GM11168 (cell line): ENCODE data around the gene SASH1.
"Not testable (repeated sequence)": the region's sequence is repeated elsewhere in the genome, so short reads cannot be mapped to it uniquely, and the experiment has no call there.

Experiments used
- in situ Hi-C: fragments of 300-500 bp; cut with MboI; formaldehyde crosslinking; loops from one replicate; pipeline ENCODE4 v1.12.0; 2022; ENCODE audit warnings: low sequenced_read_pairs; ENCODE audit not compliant: unreplicated experiment

SASH1 gene

GRCh38 chr6:148359228-148359627 is 16.6 kb downstream of the SASH1 start:
- in situ Hi-C loops: no loop called here

GRCh38 chr6:148364056-148364824 is 21.6 kb downstream of the SASH1 start:
- in situ Hi-C loops: no loop called here

DNA sequence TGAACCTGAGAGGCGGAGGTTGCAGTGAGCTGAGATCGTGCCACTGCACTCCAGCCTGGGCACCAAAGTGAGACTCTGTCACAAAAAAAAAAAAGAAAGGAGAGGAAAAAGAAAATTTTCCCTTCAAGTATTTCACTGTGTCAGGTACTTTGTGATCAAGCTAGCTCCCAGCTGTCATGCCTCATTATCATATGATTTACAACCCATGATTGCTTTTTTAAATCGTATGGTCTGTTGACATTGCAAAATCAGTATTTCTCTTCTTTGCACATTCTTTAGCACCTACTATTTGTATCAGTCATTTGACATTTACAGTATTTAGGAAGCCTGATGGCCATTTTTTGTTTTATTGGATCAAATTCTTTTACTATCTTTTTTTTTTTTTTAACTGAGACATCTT is 22.4 kb downstream of the SASH1 start:
- in situ Hi-C loops: no loop called here

DNA sequence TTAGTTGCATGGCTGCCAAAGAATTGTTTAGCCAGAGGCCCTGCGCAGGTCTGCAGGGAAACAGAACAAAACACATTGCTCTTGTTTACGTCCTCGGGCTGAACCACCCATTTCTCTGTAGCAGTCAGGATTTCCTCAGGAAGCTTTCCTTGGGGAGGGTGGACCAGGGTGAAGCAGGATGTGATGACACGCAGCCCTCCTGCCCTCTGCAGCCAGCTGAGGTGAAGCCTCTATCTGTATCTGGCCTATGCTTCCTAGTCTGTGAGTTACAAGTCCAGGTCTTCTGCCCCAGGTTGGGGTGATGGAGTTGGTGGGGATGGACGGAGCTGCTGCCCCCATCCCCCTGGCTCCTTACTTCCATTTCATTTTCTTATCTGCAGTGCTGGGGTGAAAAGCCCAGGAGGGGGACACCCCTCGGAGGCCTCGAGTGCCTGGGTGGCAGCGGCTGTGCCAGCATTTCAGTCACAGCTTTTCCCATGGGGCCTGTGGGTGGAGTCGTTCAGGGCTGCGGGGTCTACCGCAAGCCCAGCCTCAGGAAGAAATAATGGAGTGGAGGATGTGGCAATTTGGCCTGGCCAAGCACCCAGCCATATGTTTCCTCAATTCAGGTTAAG is 24.9 kb downstream of the SASH1 start:
- in situ Hi-C loops: no loop called here

DNA sequence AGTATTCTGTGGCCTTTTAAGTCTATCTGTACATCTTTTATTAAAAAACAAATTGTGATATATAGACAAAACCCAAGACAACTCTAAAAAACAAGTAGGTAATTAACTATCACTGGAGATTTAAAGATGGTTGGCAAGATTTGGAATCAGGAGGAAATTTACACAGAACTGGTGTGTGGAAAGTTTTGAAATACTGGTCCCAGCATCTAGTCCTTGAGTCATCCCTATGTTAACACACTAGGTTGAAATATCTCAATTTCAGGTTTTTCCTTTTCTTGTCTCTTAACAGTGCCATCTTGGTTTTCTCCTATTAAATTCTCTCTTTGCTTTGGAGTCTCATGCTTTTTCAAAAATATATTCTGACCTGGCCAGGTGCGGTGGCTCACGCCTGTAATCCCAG is 27.5 kb downstream of the SASH1 start:
- in situ Hi-C loops: no loop called here

- in situ Hi-C loops: no loop called here
Observed at GRCh38 chr6:148374040-148374774, 31.6 kb downstream of the SASH1 start.

DNA sequence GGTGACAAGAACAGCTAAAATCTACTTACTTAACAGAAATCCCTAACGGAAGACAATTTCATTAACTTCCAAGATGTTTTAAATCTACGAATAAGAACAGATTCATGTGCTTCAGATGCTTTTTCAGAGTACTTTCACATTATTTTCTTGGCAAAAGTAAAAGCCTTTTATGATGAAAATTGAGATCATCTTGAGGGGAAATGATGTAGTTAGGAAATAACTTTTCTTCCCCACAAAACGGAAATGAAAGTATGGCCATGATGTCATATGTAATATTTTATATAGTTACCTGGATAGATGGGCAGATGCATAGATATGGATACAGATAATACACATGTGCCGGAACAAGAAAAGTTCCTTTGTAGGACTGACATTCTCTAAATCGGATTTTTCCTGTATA is 32.8 kb downstream of the SASH1 start:
- in situ Hi-C loops: no loop called here

DNA sequence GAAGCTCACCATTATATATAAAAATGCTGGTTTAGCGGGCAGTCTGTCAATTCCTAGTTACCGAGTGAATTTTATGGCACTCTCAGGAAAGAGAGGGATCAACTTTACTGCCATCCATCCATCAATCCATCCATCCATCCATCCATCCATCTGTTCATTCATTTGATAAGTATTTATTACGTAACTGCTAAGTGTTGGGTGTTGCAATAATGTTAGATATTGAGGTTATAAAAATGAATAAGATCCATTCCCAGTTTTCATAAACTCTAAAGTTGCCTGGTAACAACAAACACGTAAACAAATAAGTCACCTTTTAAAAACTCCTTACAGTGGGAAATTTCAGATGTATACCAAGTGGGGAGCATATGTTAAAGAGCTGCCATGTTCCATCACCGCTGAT is 36.8 kb downstream of the SASH1 start:
- in situ Hi-C loops: no loop called here

DNA sequence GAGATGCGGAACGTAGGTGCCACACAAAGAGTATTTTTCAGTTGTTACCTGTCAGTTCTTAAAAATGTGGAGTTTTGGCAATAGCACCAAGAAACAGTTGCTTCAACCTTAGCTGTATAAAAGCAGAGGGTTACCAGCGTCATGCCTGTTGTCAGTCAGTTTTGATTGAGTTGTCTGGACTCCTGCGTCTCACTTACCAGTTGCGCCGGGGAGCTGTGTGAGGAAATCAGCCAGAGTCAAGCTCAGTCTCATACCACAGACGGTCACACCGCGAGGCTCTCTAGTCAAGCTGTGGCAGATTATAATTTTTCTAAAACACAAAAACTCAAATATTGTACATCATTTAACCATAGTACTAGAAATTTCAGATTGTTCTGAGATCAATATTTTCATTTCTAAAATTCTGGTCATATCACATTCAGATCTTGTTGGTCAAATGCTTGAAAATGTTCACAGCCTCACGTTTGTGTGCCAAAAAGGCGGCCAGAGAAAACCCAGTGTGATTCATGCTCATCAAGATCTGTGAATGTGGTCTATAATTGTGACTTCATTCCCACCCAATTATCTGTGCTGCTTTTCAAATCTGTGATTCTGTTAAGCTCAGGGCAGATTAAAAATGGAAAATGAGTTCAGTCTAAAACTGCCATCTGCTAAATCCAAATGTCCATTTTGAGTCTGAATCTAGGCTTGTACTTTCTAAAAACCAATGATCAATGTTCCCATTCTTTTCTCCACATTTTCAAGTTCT is 37.5 kb downstream of the SASH1 start:
- in situ Hi-C loops: no loop called here

DNA sequence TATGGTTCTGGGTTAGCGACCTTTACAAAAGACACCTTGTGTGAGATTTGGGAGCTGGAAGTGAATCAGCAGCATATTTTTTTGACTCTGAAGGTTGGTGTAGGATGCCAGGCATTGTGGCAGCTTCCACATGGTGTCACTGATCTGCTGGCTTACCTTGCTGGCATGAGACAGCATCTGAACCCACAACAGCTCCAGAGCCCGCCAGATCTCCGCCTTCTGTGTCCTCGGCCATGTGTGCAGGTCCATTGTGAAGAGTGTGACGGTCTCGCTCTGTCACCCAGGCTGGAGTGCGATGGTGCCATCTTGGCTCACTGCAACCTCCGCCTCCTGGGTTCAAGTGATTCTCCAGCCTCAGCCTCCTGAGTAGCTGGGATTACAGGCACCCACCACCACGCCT is 39.4 kb downstream of the SASH1 start:
- in situ Hi-C loops: not testable (repeated sequence)

GRCh38 chr6:148382861-148383260 is 40.2 kb downstream of the SASH1 start:
- in situ Hi-C loops: no loop called here

DNA sequence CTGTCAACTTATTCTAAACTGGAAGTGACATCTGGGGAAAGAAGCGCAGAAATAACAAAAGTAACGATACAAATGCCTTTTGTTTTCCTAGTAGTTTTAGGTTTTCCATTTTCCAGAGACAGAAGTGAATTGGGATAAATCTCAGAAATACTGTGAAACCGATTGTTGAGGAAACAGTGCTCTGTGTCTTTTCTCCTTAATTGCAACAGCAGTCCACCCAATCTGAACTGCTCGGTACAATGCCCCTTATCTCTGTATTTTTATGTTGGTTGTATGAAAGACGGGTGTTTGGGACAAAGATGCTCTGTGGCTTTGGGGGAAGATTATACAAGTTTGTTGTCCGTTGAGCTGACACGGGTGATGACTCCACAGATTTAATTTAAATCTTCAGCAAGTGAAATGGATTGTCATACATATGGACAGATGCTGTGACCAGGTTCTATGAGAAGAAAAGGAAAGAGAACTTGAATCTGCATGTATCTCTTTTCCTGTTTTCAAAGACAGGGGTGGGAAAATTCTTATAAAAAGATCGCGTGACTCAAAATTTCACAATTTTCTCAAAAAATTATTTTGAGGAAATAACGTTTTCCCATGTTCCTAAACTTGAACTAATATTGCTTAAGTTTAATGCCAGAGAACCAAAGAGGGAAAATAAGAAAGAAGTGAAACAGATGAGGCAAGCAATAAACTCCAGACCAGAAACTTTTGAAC is 41.2 kb downstream of the SASH1 start:
- in situ Hi-C loops: no loop called here

- in situ Hi-C loops: no loop called here
Observed at GRCh38 chr6:148385379-148385778, 42.7 kb downstream of the SASH1 start.

GRCh38 chr6:148388521-148388920 is 45.9 kb downstream of the SASH1 start:
- in situ Hi-C loops: no loop called here

DNA sequence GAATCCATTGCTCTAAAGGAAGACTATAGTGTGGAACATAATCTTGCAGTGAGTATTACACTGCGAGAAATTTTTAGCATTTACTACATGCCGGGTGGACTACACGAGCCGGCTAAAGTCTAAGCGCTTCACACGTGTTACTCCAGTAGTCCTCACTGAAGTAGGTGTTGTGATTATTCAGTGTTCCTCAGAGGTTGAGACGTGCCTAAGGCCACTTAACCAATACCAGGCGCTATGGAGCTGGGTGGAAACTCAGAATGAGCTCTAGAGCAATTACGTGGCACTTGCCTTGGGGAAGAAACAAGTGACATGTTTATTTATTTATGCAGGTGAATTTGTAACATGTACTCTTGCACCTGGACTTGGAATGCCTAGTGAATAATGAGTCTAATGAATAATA is 46.4 kb downstream of the SASH1 start:
- in situ Hi-C loops: no loop called here

- in situ Hi-C loops: no loop called here
Observed at GRCh38 chr6:148389917-148390316, 47.3 kb downstream of the SASH1 start.

DNA sequence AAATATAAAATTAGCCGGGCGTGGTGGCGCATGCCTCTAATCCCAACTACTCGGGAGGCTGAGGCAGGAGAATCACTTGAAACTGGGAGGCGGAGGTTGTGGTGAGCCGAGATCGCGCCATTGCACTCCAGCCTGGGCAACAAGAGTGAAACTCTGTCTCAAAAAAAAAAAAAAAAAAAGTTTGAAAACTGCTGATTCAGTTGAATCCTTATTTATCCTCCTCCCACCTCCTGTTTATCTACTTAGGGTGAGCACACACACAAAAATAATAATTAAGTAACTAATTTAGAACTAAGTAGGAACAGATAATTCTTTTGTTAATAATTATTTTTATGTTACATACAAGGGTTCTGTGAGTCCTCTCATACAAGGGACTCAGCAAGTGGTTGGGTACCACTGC is 49.5 kb downstream of the SASH1 start:
- in situ Hi-C loops: not testable (repeated sequence)

GRCh38 chr6:148392671-148393070 is 50.0 kb downstream of the SASH1 start:
- in situ Hi-C loops: no loop called here

- in situ Hi-C loops: no loop called here
Observed at GRCh38 chr6:148395583-148396101, 53.0 kb downstream of the SASH1 start.

- in situ Hi-C loops: no loop called here
Observed at GRCh38 chr6:148396411-148396810, 53.8 kb downstream of the SASH1 start.
